IMR-90 (cell line): ENCODE data around the gene KLHL11. TPM values are rescaled to one million over a fixed set of nuclear protein-coding genes. Genes with fewer than 3 reads are reported as not detected.

Experiments used
- ATAC-seq: fragments of 200-7000 bp; cut with Tn5 transposase; 2 replicates; pipeline ENCODE4 v1.9.1; 2020; ENCODE audit warnings: low read depth, mild to moderate bottlenecking, moderate library complexity
- BruUV-seq: library from RNA; stranded (reverse); fragments of 400-500 nt; replicated peaks from 2 replicates; lab custom pipeline; 2021; lab: Mats Ljungman, UMichigan
- CTCF ChIA-PET: fragments of 300-600 bp; formaldehyde crosslinking; extraction: SDS; loops from one replicate; lab custom pipeline; 2021; ENCODE audit warnings: antibody characterized with exemption; lab: Yijun Ruan, JAX
- POLR2A ChIA-PET: fragments of 300-600 bp; sonication (Branson Sonifier 250); formaldehyde crosslinking; loops from one replicate; lab custom pipeline; 2022; ENCODE audit warnings: antibody characterized with exemption; ENCODE audit not compliant: unreplicated experiment; lab: Charles Lee
- DNase-seq: peaks from one replicate; pipeline ENCODE4 v3.0.0; 2013
- H2AFZ ChIP-seq: replicated peaks from 2 replicates; pipeline ENCODE3; 2013; ENCODE audit warnings: low read length, mild to moderate bottlenecking; ENCODE audit not compliant: poor library complexity
- H2AK5ac ChIP-seq: 2 replicates; pipeline ENCODE4 v1.6.1; 2013; ENCODE audit warnings: low read depth, low read length, inconsistent platforms
- H2AK9ac ChIP-seq: replicated peaks from 2 replicates; pipeline ENCODE3; 2013; ENCODE audit warnings: mild to moderate bottlenecking, low read depth, low read length, moderate library complexity; ENCODE audit not compliant: poor library complexity
- H2BK120ac ChIP-seq: 2 replicates; pipeline ENCODE4 v1.6.1; 2013; ENCODE audit warnings: low read depth, low read length, inconsistent platforms
- H2BK15ac ChIP-seq: 3 replicates; pipeline ENCODE4 v1.6.1; 2013; ENCODE audit warnings: low read depth, low read length, inconsistent platforms
- H2BK20ac ChIP-seq: 2 replicates; pipeline ENCODE4 v1.6.1; 2013; ENCODE audit warnings: low read depth, mild to moderate bottlenecking, inconsistent platforms, low read length, moderate library complexity
- H2BK5ac ChIP-seq: 2 replicates; pipeline ENCODE4 v1.6.1; 2013; ENCODE audit warnings: mild to moderate bottlenecking, low read depth, low read length, inconsistent platforms; ENCODE audit not compliant: poor library complexity, severe bottlenecking
- H3K14ac ChIP-seq: replicated peaks from 2 replicates; pipeline ENCODE4 v1.6.1; 2013; ENCODE audit warnings: low read depth, low read length, inconsistent platforms
- H3K18ac ChIP-seq: 2 replicates; pipeline ENCODE4 v1.6.1; 2013; ENCODE audit warnings: low read depth, low read length, control low read depth
- H3K23ac ChIP-seq: 2 replicates; pipeline ENCODE4 v1.6.1; 2013; ENCODE audit warnings: low read depth, low read length, inconsistent platforms
- H3K27ac ChIP-seq: 2 replicates; pipeline ENCODE4 v1.5.1; 2013; ENCODE audit warnings: mild to moderate bottlenecking, control low read depth, low read length; ENCODE audit not compliant: insufficient read depth
- H3K27me3 ChIP-seq: 2 replicates; pipeline ENCODE4 v1.6.1; 2013; ENCODE audit warnings: low read length; ENCODE audit not compliant: control insufficient read depth, insufficient read depth
- H3K36me3 ChIP-seq: 2 replicates; pipeline ENCODE4 v1.6.1; 2013; ENCODE audit warnings: low read length, mixed read lengths; ENCODE audit not compliant: control insufficient read depth, insufficient read depth
- H3K4ac ChIP-seq: 2 replicates; pipeline ENCODE4 v1.6.1; 2013; ENCODE audit warnings: low read depth, low read length, inconsistent platforms
- H3K4me1 ChIP-seq: 2 replicates; pipeline ENCODE4 v1.6.1; 2013; ENCODE audit warnings: low read length, mixed read lengths; ENCODE audit not compliant: control insufficient read depth, insufficient read depth
- H3K4me2 ChIP-seq: 2 replicates; pipeline ENCODE4 v1.6.1; 2013; ENCODE audit warnings: low read depth, mild to moderate bottlenecking, control low read depth, low read length, moderate library complexity
- H3K4me3 ChIP-seq: 2 replicates; pipeline ENCODE4 v1.5.1; 2013; ENCODE audit warnings: low read depth, mild to moderate bottlenecking, control low read depth, low read length, moderate library complexity; ENCODE audit not compliant: insufficient read depth
- H3K56ac ChIP-seq: 2 replicates; pipeline ENCODE4 v1.6.1; 2013; ENCODE audit warnings: low read length, inconsistent platforms; ENCODE audit not compliant: insufficient read depth; ENCODE audit errors: extremely low read depth
- H3K79me1 ChIP-seq, 2 experiments: 2 replicates each; pipeline ENCODE4 v1.6.1; 2013; ENCODE audit warnings: low read length in 2 of 2, inconsistent platforms in 1 of 2, low read depth in 1 of 2
- H3K9ac ChIP-seq: 2 replicates; pipeline ENCODE4 v1.6.1; 2013; ENCODE audit warnings: low read depth, low read length, control low read depth
- H3K9me1 ChIP-seq: 2 replicates; pipeline ENCODE4 v1.6.1; 2013; ENCODE audit warnings: low read length, inconsistent platforms; ENCODE audit not compliant: insufficient read depth
- H3K9me3 ChIP-seq: 2 replicates; pipeline ENCODE4 v1.6.1; 2013; ENCODE audit warnings: low read length; ENCODE audit not compliant: control insufficient read depth, insufficient read depth
- H4K20me1 ChIP-seq: 2 replicates; pipeline ENCODE4 v1.6.1; 2013; ENCODE audit warnings: low read length, inconsistent platforms; ENCODE audit not compliant: insufficient read depth
- H4K5ac ChIP-seq: 2 replicates; pipeline ENCODE4 v1.6.1; 2013; ENCODE audit warnings: mild to moderate bottlenecking, low read depth, low read length, control low read depth
- H4K8ac ChIP-seq, 2 experiments: 2 replicates each; pipeline ENCODE4 v1.6.1; 2013; ENCODE audit warnings: low read depth in 2 of 2, low read length in 2 of 2, control low read depth in 1 of 2, inconsistent platforms in 1 of 2
- H4K91ac ChIP-seq: 2 replicates; pipeline ENCODE4 v1.6.1; 2013; ENCODE audit warnings: low read depth, low read length, inconsistent platforms; ENCODE audit not compliant: insufficient read depth
- BHLHE40 ChIP-seq: fragments of 150-350 bp; IDR thresholded peaks from 2 replicates; pipeline ENCODE4 v1.6.1; 2016; ENCODE audit warnings: mild to moderate bottlenecking, low read depth, low read length
- CEBPB ChIP-seq: IDR thresholded peaks from 2 replicates; pipeline ENCODE4 v1.6.1; 2012; ENCODE audit warnings: low read depth, low read length, improper control_type of control experiment
- FOS ChIP-seq: fragments of 150-350 bp; IDR thresholded peaks from 2 replicates; pipeline ENCODE4 v1.6.1; 2016; ENCODE audit warnings: low read depth, low read length
- MAFK ChIP-seq: IDR thresholded peaks from 2 replicates; pipeline ENCODE4 v1.6.1; 2012; ENCODE audit warnings: low read depth, low read length, improper control_type of control experiment
- MAZ ChIP-seq: IDR thresholded peaks from 2 replicates; pipeline ENCODE4 v1.6.1; 2012; ENCODE audit warnings: low read depth, mild to moderate bottlenecking, low read length, improper control_type of control experiment, moderate library complexity, borderline replicate concordance
- MXI1 ChIP-seq: IDR thresholded peaks from 2 replicates; pipeline ENCODE4 v1.6.1; 2012; ENCODE audit warnings: low read depth, mild to moderate bottlenecking, low read length, moderate library complexity, borderline replicate concordance
- NFE2L2 ChIP-seq: fragments of 150-350 bp; IDR thresholded peaks from 2 replicates; pipeline ENCODE4 v1.6.1; 2016; ENCODE audit warnings: low read depth, mild to moderate bottlenecking, low read length
- POLR2A ChIP-seq: IDR thresholded peaks from 2 replicates; pipeline ENCODE4 v1.6.1; 2012; ENCODE audit warnings: mild to moderate bottlenecking, low read depth, low read length
- RAD21 ChIP-seq: IDR thresholded peaks from 2 replicates; pipeline ENCODE4 v1.6.1; 2012; ENCODE audit warnings: low read length, improper control_type of control experiment
- RCOR1 ChIP-seq: IDR thresholded peaks from 2 replicates; pipeline ENCODE4 v1.6.1; 2012; ENCODE audit warnings: mild to moderate bottlenecking, low read length, improper control_type of control experiment; ENCODE audit not compliant: insufficient replicate concordance
- RFX5 ChIP-seq: IDR thresholded peaks from 2 replicates; pipeline ENCODE4 v1.8.0; 2012; ENCODE audit warnings: low read depth, mild to moderate bottlenecking, low read length, moderate library complexity
- SMC3 ChIP-seq: fragments of 150-350 bp; IDR thresholded peaks from 2 replicates; pipeline ENCODE4 v1.6.1; 2016; ENCODE audit warnings: low read depth, mild to moderate bottlenecking, antibody characterized with exemption, low read length, moderate library complexity
- WGBS, 2 experiments: methylation state at CpG; one replicate each; pipeline versions ENCODE4 v1.1.5 to v1.1.7; 2013; ENCODE audit warnings: missing lambda C conversion rate in 2 of 2; ENCODE audit not compliant: insufficient read length in 1 of 2; ENCODE audit errors: extremely low coverage in 2 of 2; 5-methylcytosine and 5-hydroxymethylcytosine counted together
- dilution Hi-C: fragments of 300-500 bp; cut with HindIII; formaldehyde crosslinking; loops from one replicate; pipeline ENCODE4 v1.14.3; 2018; ENCODE audit warnings: low sequenced_read_pairs; ENCODE audit not compliant: unreplicated experiment
- in situ Hi-C: fragments of 300-500 bp; cut with MboI; formaldehyde crosslinking; loops from 3 replicates; pipeline ENCODE4 v1.14.3; 2019; ENCODE audit warnings: low sequenced_read_pairs, inconsistent platforms, mixed read lengths
- intact Hi-C: fragments of 100-400 bp; cut with micrococcal nuclease; formaldehyde crosslinking; loops from 2 replicates; pipeline ENCODE4 v1.10.0; 2022
- polyA plus RNA-seq, 3 experiments: library from polyadenylated mRNA; depleted of rRNA; stranded (reverse); fragments of >200 nt; gene quantifications; 2 replicates each; pipeline ENCODE4 v1.2.3, GENCODE V29; 2012; ENCODE audit warnings: low replicate concordance in 1 of 3
- total RNA-seq: library from RNA; depleted of rRNA; stranded (reverse); fragments of >200 nt; gene quantifications from 2 replicates; pipeline ENCODE4 v1.2.3, GENCODE V29; 2012
- TF ChIP-seq, protein P1 (sequence below): fragments of 150-350 bp; IDR thresholded peaks from 2 replicates; pipeline ENCODE4 v1.6.1; 2016; ENCODE audit warnings: low read depth, mild to moderate bottlenecking, low read length, moderate library complexity, borderline replicate concordance

The KLHL11 gene
- total and polyA plus RNA-seq, 2 of the 4 experiments (the other 2 are of a cell fraction): 4.1 to 38.5 TPM

- Histone ChIP-seq H4K20me1 (0 out of 2 replicates have a peak, but pooled peaks cover 4% of the 10 kb centered on the region), H4K8ac (no peak overlapping the region), H3K56ac (no peak overlapping the region), H3K9me1 (0 out of 2 replicates have a peak, but pooled peaks cover 3% of the 10 kb centered on the region), H3K9me3 (no peaks in the 10 kb centered on the region), H3K36me3 (peaks cover 63% of the 10 kb centered on the region), H4K5ac (no peak overlapping the region), H3K27ac (no peak overlapping the region), H3K4ac (no peak overlapping the region), H4K91ac (no peak overlapping the region), H3K18ac (no peak overlapping the region), H2BK20ac (no peak overlapping the region), H3K4me1 (no peaks in the 10 kb centered on the region), H2BK5ac (no peak overlapping the region), H3K79me1 (peaks cover 16 to 38% of the 10 kb centered on the region in 2 experiments), H3K9ac (no peak overlapping the region), H3K4me2 (no peak overlapping the region), H3K27me3 (no peaks in the 10 kb centered on the region), H3K4me3 (no peak overlapping the region), H3K23ac (no peak overlapping the region; the same call in 1 of the 2 replicates), H2BK15ac (no peak overlapping the region), H2AK5ac (no peak overlapping the region), H2BK120ac (no peak overlapping the region), H3K14ac (no peak overlapping the region), H2AK9ac (peak overlapping the region; percentile 28), H2AFZ (peak overlapping the region; percentile 43)
- CTCF ChIA-PET: no interaction called here
- WGBS, 2 experiments: 97% methylated on average over 9 of the region's 10 CpGs; no CpG with 5 or more reads in 1 of the 2 experiments
- intact Hi-C loops (no loop called here), in situ Hi-C loops (no loop called here), dilution Hi-C loops (no loop called here)
- ATAC-seq: peak; percentile 37
- DNase-seq: no peak
- POLR2A ChIA-PET: no interaction called here
- no peak for TF ChIP-seq POLR2A
- no peak for TF ChIP-seq FOS
- TF ChIP-seq SMC3: no peak
- no peak for TF ChIP-seq MAZ
- TF ChIP-seq MAFK: no peak
- TF ChIP-seq, protein P1, sequence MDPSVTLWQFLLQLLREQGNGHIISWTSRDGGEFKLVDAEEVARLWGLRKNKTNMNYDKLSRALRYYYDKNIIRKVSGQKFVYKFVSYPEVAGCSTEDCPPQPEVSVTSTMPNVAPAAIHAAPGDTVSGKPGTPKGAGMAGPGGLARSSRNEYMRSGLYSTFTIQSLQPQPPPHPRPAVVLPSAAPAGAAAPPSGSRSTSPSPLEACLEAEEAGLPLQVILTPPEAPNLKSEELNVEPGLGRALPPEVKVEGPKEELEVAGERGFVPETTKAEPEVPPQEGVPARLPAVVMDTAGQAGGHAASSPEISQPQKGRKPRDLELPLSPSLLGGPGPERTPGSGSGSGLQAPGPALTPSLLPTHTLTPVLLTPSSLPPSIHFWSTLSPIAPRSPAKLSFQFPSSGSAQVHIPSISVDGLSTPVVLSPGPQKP: no peak
- no peak for TF ChIP-seq MXI1
- TF ChIP-seq NFE2L2: no peak
- no peak for TF ChIP-seq RFX5
- TF ChIP-seq RCOR1: no peak
- TF ChIP-seq CEBPB: no peak
- no peak for TF ChIP-seq BHLHE40
- no peak for TF ChIP-seq RAD21
- BruUV-seq: no TSS peak
Observed at GRCh38 chr17:41873559-41874292, 8.5 kb upstream of the KLHL11 start.
